Activated naive CD4-positive, alpha-beta T cell treated with anti-CD3 and anti-CD28 coated beads, Interleukin-2, amount 50 U/mL, for 16 hours (primary cell): ENCODE data around the gene DNAAF5.

Experiments used
- DNase-seq: peaks from one replicate; pipeline ENCODE4 v3.0.0-alpha.2; 2020

The DNAAF5 gene

DNA sequence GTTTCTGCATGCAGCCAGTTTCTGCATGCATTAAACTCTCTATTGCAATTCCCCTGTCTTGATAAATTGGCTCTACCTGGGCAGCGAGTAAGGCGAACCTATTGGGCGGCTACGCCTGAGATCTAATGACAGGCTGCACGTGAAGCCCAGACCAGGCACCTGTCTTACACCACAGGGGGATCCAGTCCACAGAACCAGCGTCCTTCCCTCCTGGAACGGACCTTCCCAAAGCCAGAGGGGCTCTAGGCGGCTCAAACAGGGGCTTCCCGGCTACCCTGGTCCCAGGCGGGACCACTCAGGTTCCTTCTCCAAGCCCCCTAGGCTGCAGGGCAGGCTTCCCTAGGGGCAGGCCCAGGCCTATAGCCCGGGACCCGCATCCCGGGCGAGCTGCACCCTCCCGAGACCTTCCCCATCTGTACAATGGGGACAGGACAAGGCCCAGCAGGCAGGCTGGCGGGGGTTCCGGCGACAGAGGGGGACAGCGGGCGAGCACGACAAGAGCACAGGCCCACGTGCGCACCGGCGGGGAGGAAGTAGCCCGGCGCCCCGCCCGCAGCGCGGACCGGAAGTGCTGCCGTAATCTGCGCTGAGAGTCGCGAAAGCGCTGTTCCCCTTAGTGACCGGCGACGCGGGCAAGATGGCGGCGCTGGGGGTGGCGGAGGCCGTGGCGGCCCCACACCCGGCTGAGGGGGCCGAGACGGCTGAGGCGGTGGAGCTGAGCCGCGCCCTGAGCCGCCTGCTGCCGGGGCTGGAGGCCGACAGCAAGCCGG is at the start of gene DNAAF5:
Gene DNAAF5, plus strand, starts transcription at position 616 of the 770 bp plus-strand sequence. Its CDS starts 22 bp downstream, at position 638.
- peak; percentile 91 for DNase-seq

DNA sequence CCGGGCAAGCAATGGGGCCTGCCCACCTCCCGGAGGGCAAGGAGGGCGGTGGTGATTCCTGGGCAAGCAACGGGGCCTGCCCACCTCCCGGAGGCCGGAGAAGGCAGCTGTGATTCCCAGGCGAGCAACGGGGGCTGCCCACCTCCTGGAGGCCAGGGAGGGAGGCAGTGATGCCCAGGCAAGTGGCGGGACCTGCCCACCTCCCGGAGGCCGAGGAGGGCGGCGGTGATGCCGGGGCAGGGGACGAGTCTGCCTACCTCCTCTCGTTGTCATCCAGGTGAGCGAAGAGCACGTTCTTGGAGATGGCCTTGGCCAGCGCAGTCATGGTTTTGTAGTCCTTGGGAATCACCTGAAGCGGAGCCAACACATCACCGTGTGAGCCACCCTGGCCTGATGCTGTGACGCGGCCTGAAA is 49.5 kb upstream of the DNAAF5 start:
- DNase-seq, result no peak

DNA sequence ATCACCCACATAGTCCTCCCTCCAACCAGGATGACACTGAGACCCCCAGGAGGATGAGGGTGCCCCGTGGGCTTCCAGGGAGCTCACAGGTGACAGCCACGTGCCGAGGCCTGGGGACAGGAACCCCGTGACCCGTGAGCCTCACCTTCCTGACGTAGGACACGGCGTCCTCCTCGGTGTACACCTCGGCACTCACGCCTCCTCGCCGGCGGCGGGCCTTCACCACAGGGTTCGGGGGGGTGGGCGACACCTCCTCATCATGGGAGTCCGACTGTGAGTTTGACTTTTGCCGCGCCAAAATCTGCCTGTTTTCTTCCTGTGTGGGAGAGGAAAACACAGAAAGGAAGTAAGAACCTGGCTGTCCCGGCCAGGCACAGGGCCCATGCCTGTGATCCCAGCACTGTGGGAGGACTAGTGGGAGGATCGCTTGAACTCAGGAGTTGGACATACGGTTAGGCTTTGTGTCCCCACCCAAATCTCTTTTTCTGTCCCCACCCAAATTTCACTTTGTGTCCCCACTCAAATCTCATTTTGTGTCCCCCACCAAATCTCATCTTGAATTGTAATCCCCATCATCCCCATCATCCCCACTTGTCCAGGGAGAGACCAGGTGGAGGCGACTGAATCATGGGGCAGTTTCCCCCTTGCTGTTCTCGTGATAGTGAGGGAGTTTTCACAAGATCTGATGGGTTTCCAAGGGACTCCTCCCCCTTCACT is 45.9 kb upstream of the DNAAF5 start:
- DNase-seq, result no peak

DNA sequence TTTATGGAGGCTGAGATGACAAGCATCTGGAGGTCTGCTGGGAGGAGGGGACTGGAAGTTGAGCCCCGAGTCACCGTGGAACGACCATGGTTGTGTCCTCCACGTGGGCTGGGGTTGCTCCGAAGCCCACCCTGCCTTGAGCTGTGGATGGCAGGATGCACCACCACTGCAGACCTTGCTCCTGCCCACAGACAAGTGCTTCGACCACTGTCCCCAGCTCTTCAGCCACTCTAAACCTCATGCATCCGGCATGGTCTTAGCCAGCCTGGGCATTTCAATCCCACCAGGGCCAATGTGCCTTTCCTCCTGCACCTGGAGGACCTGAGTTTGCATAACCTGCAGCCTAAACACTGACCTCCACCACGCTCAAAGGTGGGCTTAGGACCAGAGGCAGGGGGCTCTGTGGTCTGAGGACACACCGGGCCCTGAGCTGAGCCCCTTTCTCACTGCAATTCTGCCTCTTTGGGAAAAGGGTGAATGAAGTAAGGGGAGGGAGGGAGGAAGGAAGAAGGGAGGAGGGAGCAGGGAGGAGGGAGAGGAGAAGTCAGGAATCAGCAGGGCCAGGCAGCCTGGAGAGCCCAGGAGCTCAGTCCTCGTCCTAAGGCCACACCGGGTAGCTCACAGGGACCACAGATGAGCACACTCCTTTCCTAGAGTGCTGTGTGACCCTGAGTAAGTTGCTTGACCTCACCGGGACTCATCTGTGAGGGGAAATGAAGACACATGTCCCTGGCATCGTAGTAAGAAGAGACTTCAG is 44.8 kb upstream of the DNAAF5 start:
- DNase-seq, result no peak

- no peak for DNase-seq
Measured at GRCh38 chr7:682810-683209, 43.7 kb upstream of the DNAAF5 start.

DNA sequence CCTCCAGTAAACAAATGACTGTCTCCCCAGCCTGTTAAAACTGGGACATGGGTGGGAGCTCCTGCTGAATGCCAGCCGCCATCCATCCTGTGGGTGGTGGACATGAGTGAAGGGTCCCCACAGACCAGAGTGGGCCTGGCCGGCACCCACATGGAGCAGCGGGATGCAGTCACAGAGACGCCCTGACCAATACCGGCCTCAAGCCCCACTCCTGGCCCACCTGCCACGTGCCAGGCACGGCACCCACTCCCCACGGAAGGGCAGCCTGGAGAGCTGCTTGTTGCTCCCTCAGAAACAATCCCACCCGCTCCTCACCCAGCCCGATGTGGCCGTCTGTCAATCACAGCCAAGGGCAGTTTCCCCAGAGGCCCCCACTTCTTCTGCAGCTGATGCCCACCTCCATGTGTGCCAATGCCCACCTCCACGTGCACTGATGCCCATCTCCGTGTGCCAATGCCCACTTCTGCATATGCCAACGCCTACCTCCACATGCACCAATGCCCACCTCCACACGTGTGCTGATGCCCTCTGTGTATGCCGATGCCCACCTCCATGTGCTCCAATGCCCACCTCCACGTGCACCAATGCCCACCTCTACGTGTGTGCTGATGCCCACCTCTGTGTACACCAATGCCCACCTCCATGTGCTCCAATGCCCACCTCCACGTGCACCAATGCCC is 42.8 kb upstream of the DNAAF5 start:
- DNase-seq, result no peak

DNA sequence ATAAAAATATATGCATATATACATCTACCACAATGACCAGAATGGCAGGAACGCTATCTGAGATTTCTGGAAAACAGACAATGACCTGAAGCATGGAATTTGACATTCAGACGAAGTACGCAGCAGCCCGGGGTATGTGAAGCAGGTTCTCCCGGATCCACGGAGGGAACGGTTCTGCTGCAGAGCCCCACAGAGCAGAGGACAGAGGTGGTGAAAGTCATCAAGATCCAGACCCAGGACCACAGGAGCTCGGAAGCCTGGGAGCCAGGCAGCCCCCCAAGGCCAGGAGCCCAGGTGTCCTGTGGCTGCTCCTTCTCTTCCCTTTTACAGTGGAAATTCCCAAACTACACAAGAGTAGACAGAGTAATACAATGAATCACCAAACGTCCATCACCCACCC is 42.1 kb upstream of the DNAAF5 start:
- no peak for DNase-seq

DNA sequence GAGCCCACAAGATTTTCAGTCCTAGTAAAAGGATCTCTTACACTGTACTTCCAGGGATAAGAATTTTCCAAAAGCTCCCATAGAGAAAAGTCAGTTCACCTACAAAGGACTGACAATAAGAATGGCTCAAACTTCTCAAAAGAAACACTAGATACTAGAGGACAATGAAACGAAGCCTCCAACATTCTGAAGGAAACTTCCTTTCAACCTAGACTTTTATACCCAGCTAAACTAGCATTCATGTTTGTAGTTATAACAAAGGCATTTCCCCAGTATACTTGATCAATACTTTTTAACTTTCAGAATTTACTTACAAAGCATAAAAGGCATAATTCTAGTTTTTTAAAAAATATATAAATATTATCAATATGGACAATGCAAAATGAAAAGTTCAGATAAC is 41.0 kb upstream of the DNAAF5 start:
- no peak for DNase-seq

DNA sequence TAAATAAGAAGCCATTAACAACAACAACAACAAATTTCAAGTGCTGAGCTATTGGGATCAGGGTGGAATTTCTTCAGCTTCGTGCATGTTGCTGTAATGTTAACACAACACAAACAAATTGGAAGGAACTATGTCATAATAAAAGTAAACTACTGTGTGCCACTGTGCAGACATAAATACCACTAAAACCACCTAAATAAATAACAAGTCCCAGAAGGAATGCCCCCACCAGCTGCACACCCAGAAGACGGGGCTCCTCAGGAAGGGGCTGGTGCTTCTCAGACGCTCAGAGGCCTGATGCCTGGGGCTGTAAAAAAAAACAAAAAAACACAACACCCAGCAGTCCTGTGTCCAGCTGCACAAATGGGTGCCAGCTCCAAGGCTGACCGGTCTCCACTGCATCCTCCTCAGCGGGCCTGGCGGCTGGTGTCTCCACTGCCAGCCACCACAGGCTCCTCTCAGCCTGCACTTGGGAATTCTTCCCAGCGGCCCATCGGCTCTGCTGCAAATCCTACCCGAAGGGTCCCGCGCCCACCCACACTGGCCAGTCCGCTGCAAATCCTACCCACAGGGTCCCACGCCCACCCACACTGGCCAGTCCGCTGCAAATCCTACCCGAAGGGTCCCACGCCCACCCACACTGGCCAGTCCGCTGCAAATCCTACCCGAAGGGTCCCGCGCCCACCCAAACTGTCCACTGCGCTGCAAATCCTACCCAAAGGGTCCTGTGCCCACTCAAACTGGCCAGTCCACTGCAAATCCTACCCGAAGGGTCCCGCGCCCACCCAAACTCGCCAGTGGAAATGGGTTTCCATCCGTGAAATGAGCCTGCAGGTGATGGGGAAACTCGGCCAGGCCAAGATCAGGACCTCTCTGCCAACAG is 35.8 kb upstream of the DNAAF5 start:
- no peak for DNase-seq

GRCh38 chr7:691361-692045 is 35.0 kb upstream of the DNAAF5 start:
- no peak for DNase-seq

GRCh38 chr7:693280-693679 is 33.2 kb upstream of the DNAAF5 start:
- no peak for DNase-seq

DNA sequence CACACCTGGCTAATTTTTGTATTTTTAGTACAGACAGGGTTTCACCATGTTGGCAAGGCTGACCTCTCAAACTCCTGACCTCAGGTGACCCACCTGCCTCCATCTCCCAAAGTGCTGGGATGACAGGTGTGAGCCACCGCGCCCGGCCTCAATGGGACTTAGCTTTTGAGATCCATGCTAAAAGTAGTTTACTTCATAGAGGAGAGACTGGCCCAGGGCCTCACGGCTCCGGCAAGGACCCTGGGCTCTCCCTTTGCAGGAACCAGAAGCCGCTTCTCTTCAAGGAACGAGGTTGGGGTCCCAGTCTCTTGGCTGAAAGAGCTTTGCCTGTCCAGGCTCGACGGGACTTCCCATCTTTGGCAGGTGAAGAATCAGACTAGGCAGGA is 30.1 kb upstream of the DNAAF5 start:
- no peak for DNase-seq

- DNase-seq, result no peak
Measured at GRCh38 chr7:696812-697551, 29.5 kb upstream of the DNAAF5 start.

DNA sequence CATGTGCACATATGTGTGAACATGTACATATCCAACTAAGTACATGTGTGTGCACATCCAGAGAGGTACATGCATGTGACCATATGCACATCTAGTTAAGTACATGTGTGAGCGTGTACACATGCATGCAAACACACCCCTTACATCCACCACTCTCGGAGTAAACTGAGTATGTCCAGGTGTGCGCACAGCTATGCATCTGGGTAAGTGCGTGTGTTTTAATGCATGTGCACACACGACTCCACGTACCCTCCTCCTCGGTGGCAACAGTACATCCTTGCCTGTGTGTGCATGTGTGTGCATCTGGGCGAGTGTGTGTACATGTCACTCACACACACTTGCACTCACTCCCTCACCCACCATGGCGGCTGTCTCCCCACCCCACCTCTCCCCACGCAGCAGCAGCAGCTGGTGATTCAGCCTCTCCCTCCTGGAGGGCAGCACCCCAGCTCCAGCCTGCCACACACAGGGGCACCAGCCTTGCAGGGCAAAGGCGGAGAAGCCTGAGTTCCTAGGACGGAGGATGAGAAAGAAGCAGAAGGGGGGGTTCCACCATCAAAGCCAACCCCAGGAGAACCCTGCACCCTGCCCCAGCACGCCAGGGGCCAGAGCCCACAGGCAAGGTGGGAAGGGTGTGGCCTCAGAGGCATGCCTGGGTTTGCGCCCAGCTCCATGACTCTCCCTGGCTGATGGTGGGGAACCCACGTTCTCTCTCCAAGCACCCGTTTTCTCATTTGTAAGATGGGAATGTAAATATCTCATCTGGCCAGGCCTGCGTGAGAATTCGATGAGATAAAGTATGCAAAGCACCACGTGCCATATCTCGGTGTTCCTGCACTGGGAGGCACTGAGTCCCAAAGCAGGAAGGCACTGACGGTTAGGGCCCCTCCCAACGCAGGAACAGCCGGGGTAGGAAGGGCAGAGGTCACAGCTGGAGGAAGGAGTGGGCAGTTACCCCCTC is 27.7 kb upstream of the DNAAF5 start:
- no peak for DNase-seq

DNA sequence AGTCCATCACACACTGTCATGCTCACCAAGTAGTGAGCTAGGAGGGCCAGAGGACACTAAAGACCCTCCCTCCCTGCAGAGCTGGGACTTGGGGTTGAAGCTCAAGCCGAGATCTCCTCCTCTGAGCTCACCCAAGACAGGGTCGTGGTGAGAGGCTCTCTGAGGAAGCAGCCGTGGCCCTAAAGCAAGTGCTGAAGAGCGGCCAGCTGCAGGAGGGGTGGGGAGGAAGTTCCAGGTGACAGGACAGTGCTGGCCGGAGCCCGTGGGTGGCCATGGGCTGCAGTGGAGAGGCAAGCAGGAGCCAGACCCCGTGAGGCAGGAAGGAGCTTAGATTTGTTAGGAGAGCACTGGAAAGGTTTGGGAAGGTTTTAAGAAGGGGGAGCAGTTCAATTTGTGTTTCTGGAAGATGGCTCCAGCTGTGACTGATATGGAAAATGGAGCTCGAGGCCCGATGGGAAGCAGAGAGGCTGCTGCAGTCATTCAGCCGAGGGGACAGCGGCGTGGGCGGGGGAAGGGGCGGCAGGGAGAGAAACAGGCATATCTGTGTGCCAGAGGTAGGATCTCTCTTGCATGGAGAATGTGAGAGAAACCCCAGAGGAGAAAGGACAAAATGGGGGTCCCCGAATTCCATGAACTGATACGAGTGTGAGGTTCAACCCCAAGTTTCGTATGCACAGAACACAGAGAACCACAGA is 26.9 kb upstream of the DNAAF5 start:
- DNase-seq, result no peak

- DNase-seq, result no peak
Measured at GRCh38 chr7:701086-701671, 25.3 kb upstream of the DNAAF5 start.

- no peak for DNase-seq
Measured at GRCh38 chr7:703049-703448, 23.4 kb upstream of the DNAAF5 start.

- DNase-seq, result no peak
Measured at GRCh38 chr7:706721-707120, 19.8 kb upstream of the DNAAF5 start.
